Glomerular visceral epithelial cell (primary cell): ENCODE data around the gene ALOX5AP.

Experiments used
- DNase-seq: peaks from one replicate; pipeline ENCODE4 v3.0.0-alpha.2; 2016; ENCODE audit errors: extremely low spot score

The ALOX5AP gene

GRCh38 chr13:30714629-30715371 lies 20.5 kb upstream of the ALOX5AP start:
- DNase-seq = no peak

- no peak for DNase-seq
Observed at GRCh38 chr13:30715372-30715756, 20.0 kb upstream of the ALOX5AP start.

GRCh38 chr13:30715837-30716236 lies 19.5 kb upstream of the ALOX5AP start:
- DNase-seq = no peak

DNA sequence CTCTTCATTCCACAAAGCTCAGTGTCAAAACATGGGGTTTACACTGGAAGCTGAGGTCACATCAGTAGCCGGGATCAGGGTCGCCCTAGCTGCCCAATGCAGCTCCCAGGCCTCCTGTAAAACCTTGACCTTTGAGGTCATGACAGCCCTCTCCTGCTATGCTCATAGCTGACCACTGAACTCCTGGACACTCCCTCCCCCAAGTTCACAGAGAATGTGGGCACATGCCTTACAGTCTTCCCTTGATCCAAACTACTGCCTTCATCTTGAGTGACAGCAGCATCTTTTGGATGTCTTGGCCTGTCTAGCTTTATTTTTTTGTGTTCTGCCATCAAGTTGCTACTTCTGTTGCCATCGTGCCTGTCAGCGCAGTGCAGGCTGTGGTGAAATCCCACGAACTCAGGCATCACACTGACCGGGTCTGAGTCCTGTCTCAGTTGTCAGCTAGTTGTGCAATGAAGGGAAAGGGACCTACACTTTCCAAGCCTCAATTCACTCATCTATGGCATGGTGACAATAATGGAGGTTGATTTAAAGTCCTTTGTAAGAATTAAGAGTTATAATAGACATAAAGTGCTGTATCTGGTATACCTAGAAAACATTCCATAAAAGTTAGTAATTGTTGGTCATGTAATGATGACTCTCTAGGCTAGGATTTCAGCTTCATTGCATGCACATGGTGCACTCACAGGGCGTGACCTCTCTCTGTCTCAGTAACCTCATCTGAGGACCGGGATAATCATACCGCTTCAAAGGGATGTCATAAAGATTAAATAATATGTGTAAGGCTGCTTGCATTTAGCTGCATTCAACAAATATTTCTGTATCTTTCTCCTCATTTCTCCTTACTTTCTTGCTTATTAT lies 16.4 kb upstream of the ALOX5AP start:
- DNase-seq = peak; percentile 89

- DNase-seq = peak; percentile 50
Observed at GRCh38 chr13:30719525-30719914, 15.8 kb upstream of the ALOX5AP start.

- no peak for DNase-seq
Observed at GRCh38 chr13:30720172-30720869, 15.0 kb upstream of the ALOX5AP start.

- DNase-seq = no peak
Observed at GRCh38 chr13:30721936-30722335, 13.4 kb upstream of the ALOX5AP start.

DNA sequence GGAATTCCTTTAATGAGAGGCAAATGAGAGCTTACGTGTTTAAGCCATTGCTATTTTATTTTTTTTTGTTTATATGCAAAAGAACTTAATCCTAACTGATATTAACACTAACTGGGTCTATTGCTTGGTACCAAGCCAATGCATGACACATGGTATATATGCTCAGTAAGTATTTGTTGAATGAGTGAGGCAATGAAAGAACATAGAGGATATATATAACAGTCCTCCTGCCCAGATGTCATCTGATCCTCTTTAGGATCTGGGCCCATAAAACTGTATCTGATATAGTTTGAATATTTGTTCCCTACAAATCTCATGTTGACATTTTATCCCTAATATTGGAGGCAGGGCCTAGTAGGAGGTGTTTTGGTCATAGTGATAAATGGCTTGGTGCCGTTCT lies 13.0 kb upstream of the ALOX5AP start:
- DNase-seq = no peak

- no peak for DNase-seq
Observed at GRCh38 chr13:30724778-30725177, 10.6 kb upstream of the ALOX5AP start.

GRCh38 chr13:30725326-30726085 lies 9.8 kb upstream of the ALOX5AP start:
- no peak for DNase-seq

DNA sequence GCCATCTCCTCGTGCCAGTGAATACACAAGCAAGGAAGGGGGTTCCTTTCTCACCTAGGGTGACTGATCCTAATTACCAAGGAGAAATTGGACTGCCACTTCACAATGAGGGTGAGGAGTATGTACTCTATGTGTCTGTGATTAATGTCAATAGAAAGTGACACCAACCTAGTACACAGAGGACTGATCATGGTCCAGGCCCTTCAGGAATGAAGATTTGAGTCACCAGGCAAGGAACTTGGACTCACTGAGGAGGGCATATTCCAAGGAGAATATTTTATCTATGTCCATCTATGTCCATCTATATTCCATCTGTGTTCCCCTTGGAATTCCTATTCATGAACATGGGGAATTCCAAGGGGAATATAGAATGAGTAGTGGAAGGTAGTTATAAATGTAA lies 9.2 kb upstream of the ALOX5AP start:
- no peak for DNase-seq

DNA sequence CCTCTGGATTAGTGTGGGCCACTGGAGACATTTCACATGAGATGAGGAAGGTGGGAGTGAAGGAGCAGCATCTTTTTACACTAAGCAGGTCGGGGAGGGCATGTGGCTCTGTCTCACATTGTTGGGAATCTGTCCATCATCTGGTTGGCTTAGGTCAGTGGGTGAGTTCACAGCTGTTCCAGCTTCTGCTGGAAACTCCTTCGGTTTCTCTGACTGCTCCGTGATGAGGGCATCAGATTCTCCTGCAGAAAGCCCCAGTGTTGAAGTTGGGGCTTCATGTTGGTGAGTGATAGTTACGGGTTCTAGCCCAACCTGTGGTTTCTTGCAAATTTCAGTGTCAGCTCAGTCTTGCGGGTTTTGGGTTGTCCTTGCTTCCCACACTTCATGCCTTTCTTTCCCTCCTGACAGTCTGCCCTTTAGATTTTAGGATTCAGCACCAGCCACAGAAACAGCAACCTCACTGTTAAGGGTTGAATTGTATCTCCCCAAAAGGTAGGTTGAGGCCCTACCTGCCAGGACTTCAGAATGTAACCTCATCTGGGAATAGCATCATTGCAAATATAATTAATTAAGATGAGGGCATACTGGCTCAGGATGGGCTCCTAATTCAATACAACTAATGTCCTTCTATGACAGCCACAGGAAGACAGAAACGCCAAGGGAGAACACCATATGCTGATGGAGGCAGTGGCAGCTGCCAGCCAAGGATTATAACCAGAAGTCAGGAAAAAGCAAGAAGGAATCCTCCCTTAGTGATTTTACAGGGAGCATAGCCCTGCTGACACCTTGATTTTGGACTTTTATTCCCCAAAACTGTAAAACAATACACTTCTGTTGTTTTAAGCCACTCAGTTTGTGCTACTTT lies 7.6 kb upstream of the ALOX5AP start:
- DNase-seq = no peak

DNA sequence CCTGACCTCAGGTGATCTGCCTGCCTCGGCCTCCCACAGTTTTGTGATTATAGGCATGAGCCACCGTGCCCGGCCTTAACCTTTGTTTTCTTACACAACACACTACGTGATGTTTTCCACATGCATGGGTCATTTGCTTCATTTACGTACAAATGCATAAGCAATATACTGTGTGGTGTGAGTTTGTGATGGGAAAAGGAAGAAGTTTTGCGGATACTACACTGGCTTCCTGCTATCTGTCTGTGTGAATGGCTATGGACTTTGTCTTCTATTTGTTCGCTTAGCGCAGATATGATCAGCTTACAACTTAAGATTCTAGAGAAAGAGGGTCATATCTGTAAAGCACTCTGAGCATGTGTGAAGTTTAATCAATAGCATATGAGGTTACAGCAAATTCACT lies 5.5 kb upstream of the ALOX5AP start:
- no peak for DNase-seq

DNA sequence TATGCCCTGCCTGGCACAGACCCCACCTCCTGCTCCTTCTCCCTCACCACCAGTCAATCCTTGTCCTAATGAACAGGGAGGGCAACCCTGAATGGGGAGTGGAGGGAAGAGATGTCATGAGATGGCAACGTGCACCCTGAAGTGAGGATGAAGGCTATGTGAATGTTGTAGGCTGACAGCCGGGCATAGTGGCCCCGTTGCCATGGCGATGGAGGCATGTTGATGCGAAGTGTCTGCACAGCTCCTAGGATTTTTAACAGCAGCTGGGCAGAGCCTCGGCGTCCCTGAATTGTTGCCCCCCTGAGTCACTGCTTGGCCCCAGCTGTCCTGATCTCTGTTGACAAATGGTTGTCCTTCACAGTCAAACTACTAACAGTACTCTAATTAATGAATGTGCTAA lies 4.8 kb upstream of the ALOX5AP start:
- peak; percentile 27 for DNase-seq

DNA sequence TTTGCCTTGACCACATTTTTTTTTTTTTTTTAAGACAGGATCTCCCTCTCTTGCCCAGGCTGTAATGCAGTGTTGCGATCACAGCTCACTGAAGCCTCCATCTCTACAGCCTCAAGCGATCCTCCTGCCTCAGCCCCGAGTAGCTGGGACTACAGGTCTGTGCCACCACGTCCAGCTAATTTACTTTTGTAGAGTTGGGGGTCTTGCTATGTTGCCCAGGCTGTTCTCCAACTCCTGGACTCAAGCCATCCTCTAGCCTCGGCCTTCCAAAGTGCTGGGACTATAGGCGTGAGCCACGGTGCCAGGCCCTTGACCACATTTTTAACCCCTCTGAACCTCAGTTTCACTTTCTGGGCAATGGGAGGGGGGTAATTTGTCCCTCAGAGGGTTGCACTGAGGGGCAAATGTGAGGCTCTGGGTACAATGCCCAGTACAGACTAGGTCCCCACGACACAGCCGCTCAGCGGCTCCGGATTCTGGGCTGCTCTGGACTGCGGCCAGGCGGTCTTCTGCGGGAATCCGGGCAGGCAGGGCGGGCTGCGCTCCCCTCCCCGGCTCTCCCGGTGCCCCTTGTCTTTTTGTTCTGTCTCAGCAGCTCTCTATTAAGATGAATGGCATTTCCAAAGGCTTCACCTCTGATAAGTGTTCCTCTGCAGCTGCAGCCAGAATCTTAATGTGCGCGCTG lies 3.8 kb upstream of the ALOX5AP start:
- no peak for DNase-seq

DNA sequence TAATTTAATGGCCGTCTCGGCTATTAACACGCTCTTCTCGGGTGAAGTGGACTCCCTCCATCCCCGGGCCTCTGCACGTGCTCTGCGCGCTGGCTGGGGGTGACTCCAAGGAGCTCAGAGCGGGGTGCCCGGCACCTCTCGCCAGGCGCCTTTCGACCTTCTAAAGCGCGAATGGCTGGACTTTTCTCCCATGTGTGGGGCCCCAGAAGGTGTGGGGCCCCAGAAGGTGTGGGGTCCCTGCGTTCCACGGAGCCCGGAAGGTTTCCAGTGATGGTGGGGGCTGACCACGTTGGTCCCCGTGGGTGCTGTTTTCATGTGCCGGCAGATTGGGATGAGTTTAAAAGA lies 3.3 kb upstream of the ALOX5AP start:
- no peak for DNase-seq

DNA sequence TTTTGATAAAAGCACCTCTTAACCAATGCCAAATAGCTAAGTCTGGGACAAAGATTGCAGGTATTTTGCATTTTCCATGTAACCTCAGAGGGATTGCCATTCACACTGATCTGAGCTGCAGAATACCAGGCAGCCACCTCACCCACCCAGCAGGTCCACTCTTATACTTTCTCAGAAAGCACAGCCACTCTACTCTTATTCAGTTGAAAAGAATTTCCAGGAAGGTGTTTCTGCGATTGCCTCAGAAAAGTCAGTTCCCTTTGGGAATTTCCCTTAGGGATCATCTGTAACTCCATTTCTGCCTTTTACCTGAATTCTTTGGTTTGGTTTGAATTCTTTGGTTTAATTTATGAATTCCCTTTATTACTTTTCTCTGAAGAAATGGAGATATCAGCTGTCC lies 904 bp upstream of the ALOX5AP start:
- peak; percentile 81 for DNase-seq

DNA sequence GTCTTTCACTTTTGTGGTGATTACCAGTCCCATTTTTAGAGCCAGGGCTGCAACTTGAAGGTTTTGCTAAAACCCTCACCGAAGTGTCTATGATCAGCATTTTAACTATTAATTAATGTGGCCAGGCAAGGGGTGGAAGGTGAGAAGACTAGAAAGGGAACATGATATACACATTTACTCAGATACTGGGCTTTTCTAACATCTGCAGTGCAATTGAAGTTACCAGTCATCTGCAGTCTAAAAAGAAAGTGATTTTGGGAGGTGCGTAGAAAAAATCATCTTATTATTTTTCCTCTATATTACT lies 481 bp downstream of the ALOX5AP start:
- DNase-seq = no peak

- no peak for DNase-seq
Observed at GRCh38 chr13:30736461-30737320, 1.3 kb downstream of the ALOX5AP start.
